ENCODE data around the gene GRM4. TPM values are rescaled to one million over a fixed set of nuclear protein-coding genes. Genes with fewer than 3 reads are reported as not detected.

Gene GRM4
- total RNA-seq, 1 experiment from 2014 or later, result not detected

GRCh38 chr6:33980176-33981175 lies 165.4 kb downstream of the GRM4 start:
- no peak for DNase-seq (ENCODE audit: low spot score)

DNA sequence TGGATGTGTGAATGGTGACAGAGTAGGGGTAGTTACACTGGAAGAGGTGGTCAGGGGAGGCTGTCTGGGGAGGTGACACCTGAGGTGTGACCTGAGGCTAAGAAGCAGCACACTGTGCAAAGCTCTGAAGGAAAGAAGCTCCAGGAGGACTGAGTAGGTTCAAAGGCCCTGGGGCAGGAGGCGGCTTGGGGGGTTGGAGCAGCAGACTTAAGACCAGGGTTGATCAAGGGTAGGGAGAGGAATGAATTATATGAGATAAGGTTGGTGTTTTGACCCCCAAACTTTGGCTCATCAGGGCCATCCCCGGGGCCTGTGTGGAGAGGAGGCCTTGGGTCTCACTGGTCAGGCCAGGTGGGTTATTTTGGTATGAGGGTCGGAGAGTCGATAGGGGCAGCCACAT lies 166.1 kb downstream of the GRM4 start:
- no peak for DNase-seq (ENCODE audit: low spot score)

- DNase-seq (ENCODE audit: low spot score), result no peak
Measured at GRCh38 chr6:33978412-33979150, 167.3 kb downstream of the GRM4 start.

DNA sequence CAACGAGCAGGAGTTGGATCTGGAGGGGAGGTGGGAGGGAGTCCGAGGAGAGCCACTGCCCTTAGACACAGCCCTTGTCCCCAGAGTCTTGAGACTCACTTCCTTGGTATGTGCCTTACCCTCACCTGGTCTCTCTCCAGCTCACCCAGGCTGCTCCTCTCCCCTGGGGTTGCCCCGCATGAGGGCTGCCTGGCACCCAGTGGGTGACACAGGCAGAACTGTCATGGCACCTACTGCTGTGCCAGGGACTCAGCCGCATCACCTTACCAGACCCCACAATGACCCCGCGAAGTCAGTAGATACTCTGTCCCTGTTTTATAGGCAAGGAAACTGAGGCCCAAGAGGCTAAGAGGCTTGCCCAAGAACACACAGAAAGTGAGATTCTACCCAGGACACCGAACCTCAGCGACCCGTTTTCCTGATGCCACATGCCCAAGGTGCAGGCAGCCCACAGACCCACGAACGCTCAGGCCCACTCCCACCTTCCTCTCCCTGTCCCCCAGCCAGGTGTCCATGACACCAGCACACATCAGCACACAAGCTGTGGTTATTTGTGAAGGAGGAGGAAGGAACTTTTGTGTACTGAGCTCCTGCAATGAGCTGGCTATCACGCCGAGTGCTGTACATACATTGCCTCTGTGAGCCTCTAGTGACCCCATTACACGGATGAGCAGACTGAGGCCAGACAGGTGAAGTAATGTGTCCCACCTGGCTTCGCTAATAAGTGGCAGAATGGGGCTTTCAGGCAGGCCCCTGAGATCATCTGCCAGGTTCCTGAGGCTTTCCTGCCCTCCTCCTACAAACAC lies 168.1 kb downstream of the GRM4 start:
- no peak for DNase-seq (ENCODE audit: low spot score)

- DNase-seq (ENCODE audit: low spot score), result no peak
Measured at GRCh38 chr6:33976437-33977360, 169.2 kb downstream of the GRM4 start.

DNA sequence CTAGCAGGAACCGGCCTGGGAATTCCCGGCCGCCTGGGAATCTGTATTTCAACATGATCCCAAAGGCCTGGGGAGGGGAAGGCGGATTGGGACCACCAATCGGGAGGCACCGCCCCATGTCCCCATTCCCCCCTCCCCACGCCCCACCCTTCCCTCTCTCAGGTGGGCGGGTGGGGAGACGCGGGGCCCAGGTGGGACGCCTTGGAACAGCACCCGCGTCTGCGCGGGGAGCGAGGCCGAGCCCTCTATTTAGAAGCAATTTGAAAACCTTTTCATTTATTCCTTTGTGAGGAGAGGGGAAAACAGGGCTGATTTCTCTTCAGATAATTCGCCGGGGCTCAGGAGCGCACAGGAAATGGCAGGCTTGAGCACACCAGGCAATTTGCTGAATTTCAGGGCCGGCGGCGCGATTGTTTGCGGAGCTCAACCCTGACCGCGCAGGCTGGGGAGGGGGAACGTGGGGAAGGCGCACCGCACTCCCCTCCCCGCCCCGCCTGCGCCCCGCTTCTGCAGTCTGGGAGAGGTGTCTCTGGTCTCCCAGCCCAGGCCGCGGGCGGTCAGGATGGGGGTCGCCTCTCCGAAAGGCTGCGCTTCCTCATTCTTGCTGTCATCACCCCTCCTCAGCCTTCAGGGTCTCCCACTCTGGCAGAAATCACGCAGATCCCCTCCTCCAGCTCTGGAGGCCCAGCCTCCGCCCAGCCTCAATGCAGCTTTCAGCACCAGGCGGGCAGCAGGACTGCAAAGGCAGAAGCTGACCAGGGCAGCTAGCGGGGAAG lies 170.0 kb downstream of the GRM4 start:
- no peak for DNase-seq (ENCODE audit: low spot score)

DNA sequence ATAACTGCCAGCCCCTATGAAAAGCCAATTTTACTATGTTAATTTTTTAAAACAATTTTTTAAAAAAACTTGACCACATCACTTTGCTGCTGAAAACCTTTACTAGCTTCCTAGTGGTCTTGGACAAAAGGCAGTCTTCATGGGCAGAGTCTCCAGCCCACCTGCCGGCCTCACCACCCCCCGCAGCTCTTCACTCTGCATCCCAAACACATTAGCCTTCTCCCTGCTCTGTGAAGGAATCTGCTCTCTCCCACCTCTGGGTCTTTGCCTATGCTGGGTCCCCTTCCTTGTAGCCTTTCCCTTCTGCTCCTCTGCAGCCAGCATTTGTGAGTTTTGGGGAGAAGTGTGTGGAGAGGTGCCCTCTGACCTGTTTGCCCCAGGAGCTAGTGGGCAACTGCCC lies 171.4 kb downstream of the GRM4 start:
- DNase-seq (ENCODE audit: low spot score), result no peak

DNA sequence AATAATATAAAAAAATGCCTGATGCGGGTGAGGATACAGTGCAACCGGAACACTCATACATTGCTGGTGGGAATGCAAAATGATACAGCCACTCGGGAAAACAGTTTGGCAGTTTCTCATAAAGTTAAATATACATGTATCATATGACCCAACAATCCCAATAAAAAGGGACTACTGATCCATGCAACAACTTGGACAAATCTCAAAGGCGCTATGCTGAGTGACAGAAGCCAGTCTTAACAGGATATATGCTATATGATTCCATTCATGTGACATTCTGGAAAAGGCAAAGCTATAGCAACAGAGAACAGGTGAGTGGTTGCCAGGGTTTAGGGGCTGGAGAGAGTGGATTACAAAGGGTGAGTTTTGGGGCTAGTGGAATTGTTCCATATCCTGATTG lies 171.9 kb downstream of the GRM4 start:
- DNase-seq (ENCODE audit: low spot score), result no peak

DNA sequence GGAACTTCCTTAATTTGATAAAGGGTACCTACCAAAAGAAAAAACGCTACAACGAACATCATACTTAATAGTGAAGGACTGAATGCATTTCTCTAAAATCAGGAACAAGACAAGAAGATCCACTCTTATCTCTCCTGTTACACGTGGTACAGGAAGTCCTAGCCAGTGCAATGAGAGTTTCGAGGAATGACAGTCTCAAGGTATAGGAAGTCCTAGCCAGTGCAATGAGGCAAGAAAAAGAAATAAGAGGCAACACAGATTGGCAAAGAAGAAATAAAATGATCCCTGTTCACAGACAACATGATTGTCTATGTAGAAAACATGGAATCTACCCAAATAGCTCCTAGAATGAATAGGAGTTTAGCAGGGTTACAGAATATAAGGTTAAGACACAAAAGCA lies 174.3 kb downstream of the GRM4 start:
- no peak for DNase-seq (ENCODE audit: low spot score)

Other genes with a start within 250 kb of the GRM4 start
- 117 and 122 TPM in 2 replicates for gene HMGA1, start 90.8 kb upstream of the GRM4 start, total RNA-seq (2014; rRNA removed; shearing (Covaris generic))
- gene SMIM29, start 102.9 kb upstream of the GRM4 start, total RNA-seq (2014; rRNA removed; shearing (Covaris generic)), result 46.4 and 61.4 TPM in 2 replicates
- gene NUDT3, start 246.6 kb upstream of the GRM4 start, total RNA-seq (2014; rRNA removed; shearing (Covaris generic)), result 8.1 and 11.5 TPM in 2 replicates

Measured in H4 (cell line).